ENCODE results near the gene ZBTB33. TPM values are rescaled to one million over a fixed set of nuclear protein-coding genes. Genes with fewer than 3 reads are reported as not detected.

ZBTB33 gene
- total and polyA plus RNA-seq, 2 of the 13 experiments (the other 11 are each of a cell fraction or from before 2014, with no cell fraction given) = 6.5 to 20.2 TPM

- TF ChIP-seq ZNF746 (CRISPR knock-in tag; IDR thresholded peaks at IDR 0.05) (no peak), ZNF574 (CRISPR knock-in tag; IDR thresholded peaks at IDR 0.05) (peak; percentile 22; the same call in 1 of the 2 replicates), NFE2L2 (IDR thresholded peaks at IDR 0.05; ENCODE audit: low read length) (no peak), STAT6 (CRISPR knock-in tag; IDR thresholded peaks at IDR 0.05; ENCODE audit: borderline replicate concordance) (no peak), ZBTB4 (CRISPR knock-in tag; IDR thresholded peaks at IDR 0.05; ENCODE audit: borderline replicate concordance) (no peak), ATF4 (CRISPR knock-in tag; IDR thresholded peaks at IDR 0.05) (no peak), CHD2 (IDR thresholded peaks at IDR 0.05; ENCODE audit: low read depth, low read length) (no peak), ZNF7 (CRISPR knock-in tag; IDR thresholded peaks at IDR 0.05) (no peak), RFXAP (CRISPR knock-in tag; IDR thresholded peaks at IDR 0.05; ENCODE audit: borderline replicate concordance) (no peak), THRA (CRISPR knock-in tag; IDR thresholded peaks at IDR 0.05; ENCODE audit: borderline replicate concordance) (no peak), ZNF20 (CRISPR knock-in tag; IDR thresholded peaks at IDR 0.05) (no peak), ZNF121 (CRISPR knock-in tag; IDR thresholded peaks at IDR 0.05) (no peak), TEF (CRISPR knock-in tag; IDR thresholded peaks at IDR 0.05) (no peak), GPBP1L1 (CRISPR knock-in tag; IDR thresholded peaks at IDR 0.05) (no peak)
Measured at GRCh38 chrX:120286733-120287512, 36.3 kb downstream of the ZBTB33 start (continued).

Measured in HepG2 (cell line).